CD4-positive, alpha-beta T cell treated with Interleukin-4 for 1 hour (primary cell): ENCODE measurements around the gene LMAN2.
A peak's percentile ranks its signal among the peaks of the same experiment; 100 is the strongest.
"Not testable (repeated sequence)": the region's sequence is repeated elsewhere in the genome, so short reads cannot be mapped to it uniquely, and the experiment has no call there.

Source experiments
- DNase-seq, 2 donors: peaks; one replicate each; pipeline ENCODE4 v3.0.0-alpha.2; 2020 to 2022

LMAN2 gene

DNA sequence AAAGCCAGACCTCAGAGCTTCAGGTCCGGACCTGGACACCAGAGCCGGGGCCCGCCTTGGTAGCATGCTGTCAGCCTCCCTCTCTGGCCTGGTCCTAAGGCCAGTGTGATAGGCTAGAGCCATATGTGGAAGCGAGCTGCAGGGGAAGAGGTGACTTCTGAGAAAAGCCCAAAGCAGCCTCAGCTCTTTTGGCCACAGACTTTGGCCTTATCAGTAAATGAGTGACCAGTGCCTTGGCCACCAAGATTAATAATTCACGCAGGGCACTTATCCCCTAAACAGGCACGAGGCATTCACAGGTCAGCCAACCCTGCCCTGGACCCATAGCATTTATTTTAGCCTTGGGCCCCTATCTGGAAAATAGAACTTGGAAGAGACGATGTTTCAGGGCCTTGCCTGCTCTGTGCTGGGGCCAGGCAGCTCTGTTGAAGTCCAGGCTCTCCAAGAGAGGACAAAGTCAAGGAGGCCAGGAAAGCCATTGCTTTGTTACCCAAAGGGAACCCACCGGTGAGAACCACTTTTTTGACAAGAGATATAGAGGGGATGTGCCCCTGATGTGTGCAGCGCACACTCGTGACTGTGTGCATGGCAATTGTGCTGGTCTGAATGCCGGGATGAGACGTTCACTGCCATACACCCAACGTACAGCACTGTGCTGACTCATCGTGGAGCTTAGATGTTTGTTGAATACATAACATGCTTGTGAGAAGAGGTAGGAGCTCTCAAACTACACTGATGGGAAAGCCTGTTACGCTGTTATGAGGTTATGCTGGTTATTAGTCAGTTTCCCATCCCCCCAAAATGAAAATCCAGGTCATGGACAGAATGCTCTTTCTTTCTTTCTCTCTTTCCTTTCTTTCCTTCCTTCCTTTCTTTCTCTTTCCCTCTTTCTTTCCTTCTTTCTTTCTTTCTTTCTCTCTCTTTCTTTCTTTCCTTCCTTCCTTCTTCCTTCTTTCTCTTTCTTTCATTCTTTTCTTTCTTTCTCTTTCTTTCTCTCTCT lies 27.7 kb upstream of the LMAN2 start:
- no peak for DNase-seq

- DNase-seq = no peak
These were observed 26.6 kb upstream of the LMAN2 start for GRCh38 chr5:177377851-177378776.

DNA sequence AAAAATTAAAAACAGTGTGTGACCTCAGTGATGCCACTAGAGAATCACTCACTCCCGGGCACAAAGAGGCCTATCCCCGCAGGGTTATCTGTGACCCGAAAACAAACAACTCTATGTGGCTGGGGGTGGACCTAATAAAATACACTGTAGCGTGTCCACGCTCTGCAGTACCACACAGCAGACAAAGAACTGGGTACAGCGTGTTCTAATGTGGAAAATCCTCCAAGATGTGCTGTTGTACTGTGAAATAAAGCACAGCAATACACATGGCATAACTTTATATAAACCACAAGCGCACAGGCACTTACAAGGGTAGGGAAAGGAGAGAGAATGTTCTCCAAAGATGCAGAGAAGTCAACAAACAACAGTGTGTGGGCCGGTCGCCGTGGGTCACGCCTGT lies 24.6 kb upstream of the LMAN2 start:
- DNase-seq = no peak

GRCh38 chr5:177375516-177375915 lies 24.0 kb upstream of the LMAN2 start:
- DNase-seq = not testable (repeated sequence)

- no peak for DNase-seq
These were observed 22.7 kb upstream of the LMAN2 start for GRCh38 chr5:177374211-177374610.

GRCh38 chr5:177373806-177374205 lies 22.3 kb upstream of the LMAN2 start:
- no peak for DNase-seq

DNA sequence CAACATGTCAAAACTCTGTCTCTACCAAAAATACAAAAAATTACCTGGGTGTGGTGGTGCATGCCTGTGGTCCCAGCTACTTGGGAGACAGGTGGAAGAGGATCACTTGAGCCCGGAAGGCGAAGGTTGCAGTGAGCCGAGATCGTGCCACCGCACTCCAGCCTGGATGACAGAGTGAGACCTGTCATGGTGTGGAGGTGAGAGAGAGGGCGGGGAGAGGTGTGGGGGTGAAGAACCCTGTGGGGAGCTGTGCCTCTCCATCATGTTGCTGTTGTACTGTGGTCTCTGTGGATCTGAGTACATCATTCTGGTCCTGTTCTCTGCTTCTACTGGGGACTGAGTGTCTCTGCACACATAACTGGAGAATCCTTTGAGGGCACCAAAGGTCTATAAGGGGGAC lies 21.4 kb upstream of the LMAN2 start:
- DNase-seq = peak in 1 of 2 donors; percentile 25

- peak in 1 of 2 donors; percentile 33 for DNase-seq
These were observed 20.8 kb upstream of the LMAN2 start for GRCh38 chr5:177372034-177372896.

DNA sequence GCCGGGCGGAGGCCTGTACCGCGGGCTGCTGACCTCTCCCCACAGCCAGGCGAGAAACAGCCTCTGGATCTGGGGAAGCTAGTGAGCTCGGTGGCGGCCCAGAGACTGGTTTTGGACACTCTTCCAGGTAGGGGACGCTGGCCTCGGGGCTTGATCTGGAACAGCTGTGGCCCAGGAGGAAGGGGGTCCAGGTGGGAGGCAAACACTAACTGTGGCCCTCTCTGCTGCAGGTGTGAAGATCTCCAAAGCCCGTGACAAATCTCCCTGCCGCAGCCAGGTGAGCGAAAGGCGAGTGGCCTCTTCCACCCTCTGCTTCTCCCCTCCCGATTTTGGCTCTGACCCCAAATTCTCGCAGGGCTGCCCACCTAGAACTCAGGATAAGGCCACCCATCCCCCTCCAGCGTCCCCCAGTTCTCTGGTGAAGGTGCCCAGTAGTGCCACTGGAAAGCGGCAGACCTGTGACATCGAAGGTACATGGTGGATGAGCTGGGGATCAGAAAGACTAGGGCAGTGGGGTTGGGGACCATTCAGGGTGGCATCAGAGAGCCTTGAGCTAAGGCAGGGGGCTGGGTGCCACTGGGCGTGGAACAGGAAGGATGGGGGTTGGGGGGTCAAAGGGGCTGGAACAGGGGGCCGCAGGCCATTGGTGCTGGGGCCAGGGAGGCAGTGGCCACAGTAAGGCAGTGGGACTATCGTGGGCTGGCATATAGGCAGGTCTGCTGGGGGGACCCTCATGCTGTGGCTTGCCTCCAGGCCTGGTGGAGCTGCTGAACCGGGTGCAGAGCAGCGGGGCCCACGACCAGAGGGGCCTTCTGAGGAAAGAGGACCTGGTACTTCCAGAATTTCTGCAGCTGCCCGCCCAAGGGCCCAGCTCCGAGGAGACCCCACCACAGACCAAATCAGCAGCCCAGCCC lies 19.9 kb upstream of the LMAN2 start:
- DNase-seq = no peak

GRCh38 chr5:177370488-177371119 lies 19.1 kb upstream of the LMAN2 start:
- DNase-seq = peak; percentile 50 to 78

DNA sequence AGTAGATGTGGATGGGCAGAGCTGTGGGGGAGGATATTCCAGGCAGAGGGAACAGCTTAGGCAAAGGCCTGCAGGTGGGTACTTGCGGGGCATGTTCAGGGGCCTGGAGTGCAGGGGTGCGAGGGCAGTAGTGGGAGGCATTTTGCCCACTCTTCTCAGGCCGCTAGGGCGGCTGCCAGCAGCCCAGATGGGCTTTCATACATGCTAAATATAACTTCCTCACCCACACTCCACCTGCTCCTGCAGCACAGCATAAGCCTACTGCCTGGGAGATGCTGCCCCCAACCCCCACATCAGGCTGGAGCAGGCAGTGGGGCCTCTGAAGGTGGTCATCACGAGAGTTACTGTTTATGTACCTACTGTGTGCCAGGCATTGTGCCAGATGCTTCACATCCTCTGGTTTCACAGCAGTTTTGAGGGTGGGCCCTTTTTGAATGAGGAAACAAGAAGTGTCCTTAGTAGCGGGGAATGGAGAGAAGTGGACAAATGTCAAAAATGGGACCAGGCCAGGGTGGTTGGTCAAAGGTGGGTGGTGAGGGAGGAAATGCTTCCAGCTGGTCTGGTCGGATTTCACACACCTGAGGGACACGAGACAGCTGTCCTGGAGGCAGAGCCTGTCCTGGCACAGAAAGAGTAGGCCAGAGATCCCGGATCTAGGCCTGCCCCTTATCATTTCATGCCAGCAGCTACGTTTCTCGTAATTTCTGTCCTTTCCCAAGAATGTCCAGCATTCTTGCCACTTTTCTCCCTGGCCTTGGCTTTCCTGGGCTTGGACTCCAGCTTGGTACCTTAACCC lies 18.4 kb upstream of the LMAN2 start:
- no peak for DNase-seq

GRCh38 chr5:177368869-177369644 lies 17.6 kb upstream of the LMAN2 start:
- peak in 1 of 2 donors; percentile 40 for DNase-seq

GRCh38 chr5:177367981-177368868 lies 16.8 kb upstream of the LMAN2 start:
- no peak for DNase-seq

DNA sequence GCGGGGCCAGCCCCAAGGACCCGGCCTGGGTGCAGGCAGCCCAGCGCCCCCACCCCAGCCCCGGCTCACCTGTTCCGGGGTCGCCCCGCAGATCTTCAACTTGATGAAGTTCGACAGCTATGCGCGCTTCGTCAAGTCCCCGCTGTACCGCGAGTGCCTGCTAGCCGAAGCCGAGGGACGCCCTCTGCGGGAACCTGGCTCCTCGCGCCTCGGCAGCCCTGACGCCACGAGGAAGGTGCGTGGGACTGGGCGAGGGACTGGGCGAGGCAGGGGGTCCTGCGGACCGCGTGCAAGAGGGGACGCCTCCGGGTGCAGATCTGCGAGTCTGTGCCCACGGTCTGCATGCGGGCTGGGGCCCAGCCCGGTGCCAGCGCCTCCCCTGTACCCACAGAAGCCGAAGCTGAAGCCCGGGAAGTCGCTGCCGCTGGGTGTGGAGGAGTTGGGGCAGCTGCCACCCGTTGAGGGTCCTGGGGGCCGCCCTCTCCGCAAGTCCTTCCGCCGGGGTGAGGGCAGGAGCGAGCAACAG lies 15.9 kb upstream of the LMAN2 start:
- DNase-seq = no peak

DNA sequence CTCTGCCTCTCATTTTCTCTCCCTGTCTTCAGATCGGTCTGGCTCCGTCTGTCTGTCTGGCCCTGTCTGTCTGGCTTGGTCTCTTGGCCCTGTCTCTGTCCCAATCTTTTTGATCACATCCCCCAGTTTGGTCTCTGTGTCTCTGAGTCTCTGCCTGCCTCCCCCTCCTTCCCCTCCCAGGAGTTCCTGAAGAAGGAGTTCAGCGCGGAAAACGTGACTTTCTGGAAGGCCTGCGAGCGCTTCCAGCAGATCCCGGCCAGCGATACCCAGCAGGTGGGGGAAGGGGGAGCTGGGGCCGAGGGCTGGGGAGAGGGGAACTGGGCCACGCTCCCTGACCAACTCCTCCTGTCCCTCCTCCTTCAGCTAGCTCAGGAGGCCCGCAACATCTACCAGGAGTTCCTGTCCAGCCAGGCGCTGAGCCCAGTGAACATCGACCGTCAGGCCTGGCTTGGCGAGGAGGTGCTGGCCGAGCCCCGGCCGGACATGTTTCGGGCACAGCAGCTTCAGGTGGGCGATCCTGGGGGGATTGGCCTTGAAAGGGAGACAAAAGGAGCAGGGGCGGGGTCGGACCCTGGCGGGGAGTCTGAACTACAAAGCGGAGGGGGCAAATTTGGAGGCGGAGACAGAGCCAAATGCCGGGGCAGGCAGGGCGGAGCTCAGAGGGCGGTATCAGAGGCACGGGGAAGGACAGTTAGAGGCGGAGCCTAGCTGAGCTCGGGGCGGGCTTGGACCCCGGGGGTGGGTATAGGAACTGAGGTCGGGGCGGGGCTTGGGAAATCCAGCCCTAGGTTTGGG lies 15.3 kb upstream of the LMAN2 start:
- DNase-seq = no peak

GRCh38 chr5:177365845-177366527 lies 14.5 kb upstream of the LMAN2 start:
- DNase-seq = no peak
